ENCODE results near the gene HELLS.

The HELLS gene

DNA sequence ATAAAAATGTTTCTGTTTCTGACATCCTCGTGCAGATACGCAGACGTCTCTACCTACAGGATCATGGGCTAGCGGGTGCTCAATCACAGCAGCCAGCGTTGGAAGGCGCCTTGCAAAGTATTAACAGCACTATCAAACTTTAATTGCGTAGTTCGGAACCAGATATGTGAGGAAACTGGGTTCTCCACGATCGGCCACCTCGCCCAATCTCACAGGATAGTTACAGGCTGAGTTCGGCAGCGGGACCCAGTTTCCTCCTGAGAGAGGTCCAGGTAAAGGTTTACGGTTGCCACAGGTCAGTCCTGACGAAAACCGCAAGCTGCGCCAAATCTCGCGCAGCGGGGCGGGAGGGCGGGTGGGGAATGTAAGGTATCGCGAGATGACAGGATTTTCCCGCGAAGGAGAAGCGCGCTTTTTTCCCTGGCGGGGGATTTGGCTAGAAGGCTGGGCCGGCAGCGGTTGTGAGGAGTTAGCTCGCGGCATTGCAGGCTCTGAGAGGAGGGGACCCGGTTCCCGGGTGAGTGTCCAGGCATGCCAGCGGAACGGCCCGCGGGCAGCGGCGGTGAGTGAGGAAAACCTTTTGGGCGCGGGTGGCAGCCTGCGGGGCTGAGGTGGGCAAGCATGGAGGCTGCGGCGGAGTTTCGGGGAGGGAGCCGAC lies at the start of gene HELLS:
Gene HELLS, plus strand, starts transcription at position 398 of the 658 bp plus-strand sequence. Its CDS starts 134 bp downstream, at position 532.
- FAIRE-seq (no peak), DNase-seq (ENCODE audit: insufficient read length, low spot score) (peak; percentile 63)
- TF ChIP-seq, protein P1, sequence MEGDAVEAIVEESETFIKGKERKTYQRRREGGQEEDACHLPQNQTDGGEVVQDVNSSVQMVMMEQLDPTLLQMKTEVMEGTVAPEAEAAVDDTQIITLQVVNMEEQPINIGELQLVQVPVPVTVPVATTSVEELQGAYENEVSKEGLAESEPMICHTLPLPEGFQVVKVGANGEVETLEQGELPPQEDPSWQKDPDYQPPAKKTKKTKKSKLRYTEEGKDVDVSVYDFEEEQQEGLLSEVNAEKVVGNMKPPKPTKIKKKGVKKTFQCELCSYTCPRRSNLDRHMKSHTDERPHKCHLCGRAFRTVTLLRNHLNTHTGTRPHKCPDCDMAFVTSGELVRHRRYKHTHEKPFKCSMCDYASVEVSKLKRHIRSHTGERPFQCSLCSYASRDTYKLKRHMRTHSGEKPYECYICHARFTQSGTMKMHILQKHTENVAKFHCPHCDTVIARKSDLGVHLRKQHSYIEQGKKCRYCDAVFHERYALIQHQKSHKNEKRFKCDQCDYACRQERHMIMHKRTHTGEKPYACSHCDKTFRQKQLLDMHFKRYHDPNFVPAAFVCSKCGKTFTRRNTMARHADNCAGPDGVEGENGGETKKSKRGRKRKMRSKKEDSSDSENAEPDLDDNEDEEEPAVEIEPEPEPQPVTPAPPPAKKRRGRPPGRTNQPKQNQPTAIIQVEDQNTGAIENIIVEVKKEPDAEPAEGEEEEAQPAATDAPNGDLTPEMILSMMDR (IDR thresholded peaks at IDR 0.05; ENCODE audit: insufficient read depth, missing control alignments) = no peak

DNA sequence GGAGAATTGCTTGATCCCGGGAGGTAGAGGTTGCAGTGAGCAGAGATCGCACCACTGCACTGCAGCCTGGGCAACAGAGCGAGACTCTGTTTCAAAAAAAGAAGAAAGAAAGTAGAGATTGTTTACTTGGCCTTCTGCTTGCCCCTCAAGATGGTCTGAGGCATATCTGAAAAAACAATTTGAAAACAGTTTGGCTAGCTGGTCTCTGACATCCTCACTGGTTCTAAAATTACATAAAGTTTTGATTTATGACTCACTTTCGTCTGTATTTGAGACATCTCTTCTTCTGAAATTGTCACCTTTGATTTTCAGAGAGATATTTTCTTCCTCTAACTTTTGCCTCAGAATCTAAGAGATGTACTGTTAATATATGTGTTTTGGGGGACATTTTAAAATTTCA lies 49.6 kb upstream of the HELLS start:
- FAIRE-seq = no peak
- TF ChIP-seq, protein P1 (IDR thresholded peaks at IDR 0.05; ENCODE audit: insufficient read depth, missing control alignments) = no peak
- no peak for DNase-seq (ENCODE audit: insufficient read length, low spot score)

DNA sequence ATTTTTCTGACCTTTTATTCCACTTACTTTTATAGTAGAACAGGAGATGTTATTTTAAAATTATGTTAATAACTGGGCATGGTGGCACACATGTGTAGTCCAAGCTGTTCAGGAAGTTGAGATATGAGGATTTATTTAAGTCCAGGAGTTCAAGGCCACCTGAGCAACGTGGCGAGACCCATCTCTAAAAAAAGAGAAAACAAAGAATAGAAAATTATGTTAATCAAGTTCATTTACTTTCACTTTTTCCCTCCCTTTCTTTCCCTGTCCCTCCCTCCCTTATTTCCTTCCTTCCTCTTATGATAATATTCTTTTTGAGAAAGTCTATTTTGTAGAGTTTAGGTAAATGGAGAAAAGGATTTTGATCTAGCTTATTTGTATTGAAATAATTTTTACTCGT lies 48.9 kb upstream of the HELLS start:
- TF ChIP-seq, protein P1 (IDR thresholded peaks at IDR 0.05; ENCODE audit: insufficient read depth, missing control alignments) = no peak
- DNase-seq (ENCODE audit: insufficient read length, low spot score) (no peak), FAIRE-seq (no peak)

DNA sequence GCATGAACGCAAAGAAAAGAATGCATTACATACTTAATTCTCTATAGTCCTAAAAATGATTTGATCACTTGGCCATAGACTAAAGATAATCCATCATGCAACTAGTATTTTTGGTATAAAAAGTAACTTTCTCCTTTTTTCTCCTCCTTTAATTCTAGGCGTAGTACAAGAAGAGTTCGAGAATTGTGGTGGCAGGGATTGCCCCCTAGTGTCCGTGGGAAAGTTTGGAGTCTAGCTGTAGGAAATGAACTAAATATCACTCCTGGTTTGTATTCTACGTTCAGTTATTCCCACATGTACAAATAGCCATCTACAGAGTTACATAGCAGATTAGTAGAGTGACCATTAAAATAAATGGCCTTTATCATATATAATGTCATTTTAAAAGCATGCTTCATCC lies 45.5 kb upstream of the HELLS start:
- TF ChIP-seq, protein P1 (IDR thresholded peaks at IDR 0.05; ENCODE audit: insufficient read depth, missing control alignments) = peak; percentile 37
- DNase-seq (ENCODE audit: insufficient read length, low spot score) (no peak), FAIRE-seq (no peak)

DNA sequence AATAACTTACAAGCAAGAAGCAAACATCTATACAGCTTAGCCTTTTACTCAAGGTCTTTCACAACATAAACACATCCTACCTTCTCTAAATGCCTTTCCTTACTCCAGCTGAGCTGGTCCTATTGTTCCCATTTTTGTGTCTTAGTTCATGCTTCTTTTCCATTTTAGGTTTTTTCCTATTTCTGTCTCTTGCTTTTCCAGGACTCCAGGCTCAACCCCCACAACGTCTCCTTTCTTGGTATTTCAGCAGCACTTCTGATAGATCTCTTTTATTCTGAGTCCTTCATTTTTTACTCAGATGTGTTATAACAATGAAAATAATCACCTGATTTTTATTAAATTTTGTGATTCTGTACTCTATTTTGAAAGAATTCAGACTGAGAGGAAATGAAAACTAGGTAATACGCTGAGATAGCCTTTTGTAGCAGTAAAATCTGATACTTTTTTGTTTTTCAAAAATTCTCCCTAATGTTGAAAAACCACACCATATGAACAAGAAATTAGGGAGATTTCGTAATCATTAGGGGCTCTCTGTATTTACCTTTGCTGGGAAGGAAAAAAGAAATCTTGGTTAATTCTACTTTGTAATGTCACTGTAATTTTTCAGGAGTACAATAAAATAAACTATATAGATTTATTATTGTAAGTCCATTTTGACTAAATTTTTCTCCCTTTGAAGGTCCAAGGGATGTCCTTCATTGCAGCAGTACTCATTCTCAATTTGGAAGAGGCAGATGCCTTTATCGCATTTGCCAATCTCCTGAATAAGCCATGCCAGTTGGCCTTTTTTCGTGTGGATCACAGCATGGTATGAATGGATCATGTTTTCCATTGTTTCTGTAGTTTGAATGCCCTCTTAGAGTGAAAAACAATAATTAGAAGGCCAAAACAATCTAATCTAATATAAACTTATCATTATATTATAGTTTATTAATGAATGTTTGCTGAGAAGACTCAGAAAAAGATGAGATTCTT lies 24.0 kb upstream of the HELLS start:
- DNase-seq (ENCODE audit: insufficient read length, low spot score) (no peak), FAIRE-seq (no peak)
- TF ChIP-seq, protein P1 (IDR thresholded peaks at IDR 0.05; ENCODE audit: insufficient read depth, missing control alignments) = no peak

DNA sequence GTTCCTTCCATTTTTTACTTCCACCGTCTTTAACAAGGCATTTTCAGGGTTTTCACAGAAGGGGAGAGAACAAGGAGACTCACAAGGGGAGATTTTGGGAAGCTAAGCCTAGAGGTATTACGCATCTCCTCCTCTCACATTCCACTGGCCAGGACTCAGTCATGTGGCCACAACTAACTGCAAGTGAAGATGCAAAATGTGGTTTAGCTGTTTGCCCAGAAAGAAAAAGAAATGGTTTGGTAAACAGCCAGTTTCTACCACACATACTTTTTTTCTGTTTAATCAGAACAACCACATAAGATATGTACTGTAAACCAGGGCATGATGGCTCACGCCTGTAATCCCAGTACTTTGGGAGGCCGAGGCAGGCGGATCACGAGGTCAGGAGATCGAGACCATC lies 21.4 kb upstream of the HELLS start:
- no peak for FAIRE-seq

More for the DNA sequence above, 21.4 kb upstream of the HELLS start:
- no peak for DNase-seq (ENCODE audit: insufficient read length, low spot score)
- TF ChIP-seq, protein P1 (IDR thresholded peaks at IDR 0.05; ENCODE audit: insufficient read depth, missing control alignments) = no peak
